ENCODE results near the gene PSMB3. TPM values are rescaled to one million over a fixed set of nuclear protein-coding genes. Genes with fewer than 3 reads are reported as not detected.

The PSMB3 gene
- total RNA-seq = 100 to 1,000 TPM; 262 to 294 TPM

- H3K36me3 Mint-ChIP-seq (ENCODE audit: low read depth) = peaks cover 28% of the 10 kb centered on the region
- H3K27me3 Mint-ChIP-seq = peaks cover 30% of the 10 kb centered on the region
- CTCF ChIA-PET = interaction anchor here (0.6 to 1.5 kb wide), 9 partner anchors 9 to 431 kb away, joined by 3 to 4 read pairs (median 3); no protein-coding TSS in a partner anchor
- H3K4me3 Mint-ChIP-seq = peak within 1 kb of the TSS; percentile 96
- POLR2A ChIA-PET = interaction anchor here (0.6 to 1.2 kb wide), 2 partner anchors 10 to 11 kb away, joined by 3 to 4 read pairs; no protein-coding TSS in a partner anchor
- no peaks in the 10 kb centered on the region for H3K9me3 Mint-ChIP-seq
- peak within 1 kb of the TSS; percentile 98 for H3K27ac Mint-ChIP-seq
- peak; percentile 99 for DNase-seq
- H3K4me1 Mint-ChIP-seq = peaks cover 45% of the 10 kb centered on the region
These were observed at the start of gene PSMB3 for GRCh38 chr17:38752308-38753070. Gene PSMB3 (plus strand): TSS chr17:38752741. CDS start chr17:38752827, 86 bp downstream.

GRCh38 chr17:38702916-38703741, 49.4 kb upstream of the PSMB3 start:
- Mint-ChIP-seq H3K4me3 (peak overlapping the region; percentile 93), H3K9me3 (no peaks in the 10 kb centered on the region), H3K4me1 (peaks cover 46% of the 10 kb centered on the region), H3K27ac (peak overlapping the region; percentile 98), H3K36me3 (ENCODE audit: low read depth) (peaks cover 20% of the 10 kb centered on the region), H3K27me3 (no peaks in the 10 kb centered on the region)
- ChIA-PET POLR2A (no interaction called here), CTCF (no interaction called here)
- DNase-seq = no peak

GRCh38 chr17:38703742-38704605, 48.6 kb upstream of the PSMB3 start:
- peak; percentile 79 for DNase-seq
- H3K27me3 Mint-ChIP-seq = no peaks in the 10 kb centered on the region
- POLR2A ChIA-PET = interaction anchor here (1.0 to 1.6 kb wide), 3 partner anchors 15 to 25 kb away, joined by 3 to 7 read pairs (median 3); no protein-coding TSS in a partner anchor
- CTCF ChIA-PET = interaction anchor here (1.1 to 1.6 kb wide), 3 partner anchors 12 to 25 kb away, joined by 3 to 7 read pairs (median 3); no protein-coding TSS in a partner anchor
- peak overlapping the region; percentile 98 for H3K27ac Mint-ChIP-seq
- peaks cover 47% of the 10 kb centered on the region for H3K4me1 Mint-ChIP-seq
- peak overlapping the region; percentile 93 for H3K4me3 Mint-ChIP-seq
- H3K36me3 Mint-ChIP-seq (ENCODE audit: low read depth) = peaks cover 25% of the 10 kb centered on the region
- no peaks in the 10 kb centered on the region for H3K9me3 Mint-ChIP-seq

DNA sequence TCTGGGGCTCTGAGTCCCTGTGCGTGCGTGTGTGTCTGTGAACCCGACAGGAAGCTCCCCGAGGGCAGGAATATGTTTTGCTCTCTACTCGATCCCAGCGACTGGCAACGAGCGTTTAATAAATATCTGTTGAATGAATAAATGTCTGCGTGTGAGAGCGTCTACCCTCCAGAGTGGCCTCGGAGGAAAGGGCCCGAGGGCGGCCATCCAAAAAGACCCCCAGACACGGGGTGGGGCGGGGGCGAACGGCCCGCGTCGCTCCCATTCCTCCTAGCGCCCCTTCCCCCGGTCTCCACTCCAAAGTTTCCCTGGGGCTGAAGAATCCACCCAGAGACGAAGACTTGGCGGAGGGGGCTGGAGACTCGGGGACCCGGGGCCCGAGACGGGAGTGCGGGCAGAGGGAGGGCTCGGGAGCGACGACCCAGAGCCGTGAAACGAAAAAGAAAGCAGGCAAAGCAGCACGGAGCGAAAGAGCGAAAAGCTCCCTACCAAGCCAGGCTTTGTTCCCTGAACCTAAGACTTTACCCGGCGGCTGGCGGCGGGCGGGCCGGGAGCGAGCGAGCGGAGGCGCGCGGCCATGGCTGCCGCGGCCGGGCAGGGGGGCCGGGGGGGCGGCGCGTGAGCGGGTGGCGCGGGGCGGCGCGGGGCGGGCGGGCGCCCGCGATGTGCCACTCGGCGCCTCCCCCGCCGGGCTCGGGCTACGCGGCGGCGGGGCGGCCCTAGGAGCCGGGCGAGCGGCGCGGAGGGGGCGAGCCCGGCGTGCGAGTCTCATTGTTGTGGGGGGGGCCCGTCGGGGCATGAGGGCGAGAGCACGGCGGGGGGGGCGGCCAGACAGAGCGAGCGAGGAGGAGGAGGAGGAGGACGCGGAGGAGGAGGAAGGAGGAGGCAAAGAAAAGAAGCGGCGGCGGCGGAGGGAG, 47.7 kb upstream of the PSMB3 start, which contains the start of gene MLLT6:
Gene MLLT6 (plus strand): TSS at position 668 of the 917 bp plus-strand sequence. CDS start 360 bp downstream, outside the sequence.
- POLR2A ChIA-PET = interaction anchor here (0.6 to 1.6 kb wide), 4 partner anchors 14 to 39 kb away, joined by 3 to 7 read pairs (median 4); no protein-coding TSS in a partner anchor
- H3K36me3 Mint-ChIP-seq (ENCODE audit: low read depth) = peaks cover 32% of the 10 kb centered on the region

GRCh38 chr17:38705523-38705802, 47.1 kb upstream of the PSMB3 start:
- Mint-ChIP-seq H3K4me1 (peaks cover 51% of the 10 kb centered on the region), H3K4me3 (peak overlapping the region; percentile 93), H3K27me3 (no peaks in the 10 kb centered on the region), H3K36me3 (ENCODE audit: low read depth) (peaks cover 38% of the 10 kb centered on the region), H3K27ac (peak overlapping the region; percentile 75), H3K9me3 (no peaks in the 10 kb centered on the region)
- no peak for DNase-seq
- ChIA-PET CTCF (interaction anchor here (1.4 to 1.9 kb wide), 4 partner anchors 10 to 29 kb away, joined by 3 to 8 read pairs (median 7); no protein-coding TSS in a partner anchor), POLR2A (interaction anchor here (0.6 to 1.6 kb wide), 3 partner anchors 13 to 40 kb away, joined by 3 to 7 read pairs (median 4); no protein-coding TSS in a partner anchor)

More for the DNA sequence above, 47.7 kb upstream of the PSMB3 start, which contains the start of gene MLLT6:
- CTCF ChIA-PET = interaction anchor here (1.1 to 1.6 kb wide), 3 partner anchors 11 to 24 kb away, joined by 3 to 7 read pairs (median 3); no protein-coding TSS in a partner anchor
- Mint-ChIP-seq H3K9me3 (no peaks in the 10 kb centered on the region), H3K4me1 (peaks cover 50% of the 10 kb centered on the region), H3K27ac (peak within 1 kb of the TSS; percentile 98), H3K4me3 (peak within 1 kb of the TSS; percentile 93), H3K27me3 (no peaks in the 10 kb centered on the region)
- peak; percentile 82 for DNase-seq

DNA sequence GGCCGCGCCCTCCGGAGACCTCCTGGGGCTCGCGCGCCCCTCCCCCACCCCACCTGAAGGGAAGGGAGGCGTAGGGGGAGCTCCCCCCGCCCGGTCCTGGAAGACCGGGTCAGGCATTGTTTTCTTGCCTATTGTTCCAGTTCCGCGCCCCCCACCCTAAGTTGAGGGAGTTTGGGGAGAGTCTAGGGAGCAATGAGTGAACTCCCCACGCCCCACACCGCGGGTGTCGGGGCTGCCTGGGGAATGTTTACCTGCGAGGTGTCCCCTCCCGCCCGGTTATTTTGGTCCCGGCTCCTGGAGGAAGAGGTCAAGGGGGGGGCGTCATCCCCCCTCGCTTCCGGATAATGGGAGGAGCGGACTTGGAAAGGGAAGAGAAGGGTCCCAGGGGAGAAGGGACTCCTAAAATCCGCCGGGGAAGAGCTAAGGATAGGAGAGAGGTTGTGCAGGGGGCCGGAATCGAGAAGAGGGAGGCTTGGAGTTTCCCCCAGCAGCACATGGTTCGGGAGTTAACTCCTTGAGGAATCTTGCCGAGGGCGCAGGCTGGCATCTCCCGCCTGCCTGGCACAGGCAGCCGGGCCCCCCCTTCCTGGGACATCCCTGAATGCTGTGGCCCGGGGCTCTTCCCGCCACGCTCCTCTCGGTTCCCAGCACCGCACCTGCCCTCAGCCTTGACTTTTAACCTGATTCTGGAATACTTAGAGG, 46.6 kb upstream of the PSMB3 start:
- CTCF ChIA-PET = interaction anchor here (1.9 kb wide), 3 partner anchors 10 to 29 kb away, joined by 7 to 10 read pairs (median 8); no protein-coding TSS in a partner anchor
- Mint-ChIP-seq H3K4me1 (peaks cover 54% of the 10 kb centered on the region), H3K9me3 (no peaks in the 10 kb centered on the region), H3K4me3 (peak overlapping the region; percentile 93), H3K36me3 (ENCODE audit: low read depth) (peaks cover 43% of the 10 kb centered on the region), H3K27ac (peak overlapping the region; percentile 86), H3K27me3 (no peaks in the 10 kb centered on the region)
- DNase-seq = peak; percentile 17
- POLR2A ChIA-PET = interaction anchor here (0.6 to 1.2 kb wide), 2 partner anchors 23 to 40 kb away, joined by 4 to 5 read pairs; no protein-coding TSS in a partner anchor

DNA sequence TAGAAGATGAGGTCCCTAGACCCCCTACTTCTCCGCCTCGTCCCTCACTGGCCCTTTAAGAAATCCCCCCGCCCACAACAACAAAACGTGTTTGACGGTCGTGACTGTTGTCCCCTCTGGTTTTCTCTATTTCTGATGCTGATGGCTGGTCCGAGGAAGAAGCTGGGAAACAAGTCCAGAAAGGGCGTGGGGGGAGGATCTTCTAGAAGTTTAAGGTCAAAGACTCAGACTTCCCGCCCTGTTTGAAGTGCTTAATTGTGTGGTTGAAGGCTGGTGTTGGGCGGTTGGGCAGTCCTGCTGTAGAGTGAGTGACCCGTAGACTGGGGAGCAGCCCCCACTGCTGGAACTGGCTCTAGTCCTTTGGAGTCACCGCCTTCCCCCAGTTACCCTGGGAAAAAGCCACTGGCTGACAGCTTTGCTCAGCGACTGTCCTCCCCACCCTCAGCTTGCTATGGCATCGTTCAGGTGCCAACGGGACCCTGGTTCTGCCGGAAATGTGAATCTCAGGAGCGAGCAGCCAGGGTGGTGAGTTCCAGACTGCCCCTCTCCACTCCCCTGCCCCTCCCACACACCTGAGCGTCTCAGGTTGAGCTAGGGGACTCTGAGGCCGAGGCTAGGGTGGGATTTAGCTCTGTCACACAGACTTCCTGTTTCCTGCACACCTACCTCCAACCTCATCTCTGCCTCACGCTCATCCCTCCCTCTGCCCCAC, 45.9 kb upstream of the PSMB3 start:
- peaks cover 54% of the 10 kb centered on the region for H3K4me1 Mint-ChIP-seq
- POLR2A ChIA-PET = interaction anchor here (1.2 kb wide), 1 partner anchor 22 kb away, joined by 5 read pairs; no protein-coding TSS in a partner anchor
- peak overlapping the region; percentile 93 for H3K4me3 Mint-ChIP-seq
- DNase-seq = peak; percentile 28
- H3K36me3 Mint-ChIP-seq (ENCODE audit: low read depth) = peaks cover 50% of the 10 kb centered on the region
- H3K27me3 Mint-ChIP-seq = no peaks in the 10 kb centered on the region
- H3K27ac Mint-ChIP-seq = peak overlapping the region; percentile 86
- CTCF ChIA-PET = interaction anchor here (0.6 to 1.9 kb wide), 8 partner anchors 9 to 447 kb away, joined by 3 to 10 read pairs (median 4); no protein-coding TSS in a partner anchor
- H3K9me3 Mint-ChIP-seq = no peaks in the 10 kb centered on the region

DNA sequence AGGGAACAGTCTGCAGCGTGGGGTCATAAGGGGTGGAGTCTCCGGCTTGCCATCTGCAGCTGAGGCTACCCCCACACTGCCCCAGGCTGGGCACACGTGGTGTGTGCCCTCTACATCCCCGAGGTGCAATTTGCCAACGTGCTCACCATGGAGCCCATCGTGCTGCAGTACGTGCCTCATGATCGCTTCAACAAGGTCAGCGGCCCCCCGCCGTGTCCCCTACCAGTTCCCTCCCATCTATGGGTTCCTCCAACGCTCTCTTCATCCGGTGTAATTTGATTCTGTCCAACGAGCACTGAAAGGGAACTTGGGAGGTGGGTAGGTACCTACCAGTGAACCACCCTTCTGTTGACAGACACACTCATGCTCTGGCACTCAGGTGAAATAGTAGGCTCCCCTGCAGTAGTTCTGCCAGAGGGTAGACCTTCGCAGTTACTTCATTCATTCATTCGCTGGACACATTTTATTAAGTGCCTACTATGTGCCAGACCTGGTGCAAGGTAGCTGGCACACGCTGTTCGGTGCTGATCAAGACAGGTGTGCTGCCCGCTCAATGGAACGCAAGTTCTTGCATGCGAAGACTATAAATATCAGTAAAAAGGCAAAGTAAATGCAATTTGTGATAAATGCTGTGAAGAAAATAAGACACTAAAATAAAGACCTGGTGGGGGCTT, 44.7 kb upstream of the PSMB3 start:
- Mint-ChIP-seq H3K9me3 (no peaks in the 10 kb centered on the region), H3K36me3 (ENCODE audit: low read depth) (peaks cover 58% of the 10 kb centered on the region), H3K4me3 (peak overlapping the region; percentile 93), H3K27ac (peak overlapping the region; percentile 11), H3K4me1 (peaks cover 58% of the 10 kb centered on the region), H3K27me3 (no peaks in the 10 kb centered on the region)
- ChIA-PET POLR2A (interaction anchor here (0.5 kb wide), 1 partner anchor 1768 kb away, joined by 3 read pairs; no protein-coding TSS in a partner anchor), CTCF (interaction anchor here (0.6 to 1.9 kb wide), 3 partner anchors 20 to 87 kb away, joined by 3 to 10 read pairs (median 3); no protein-coding TSS in a partner anchor)
- no peak for DNase-seq

GRCh38 chr17:38709104-38709820, 43.3 kb upstream of the PSMB3 start:
- Mint-ChIP-seq H3K27me3 (no peaks in the 10 kb centered on the region), H3K36me3 (ENCODE audit: low read depth) (peaks cover 67% of the 10 kb centered on the region), H3K4me3 (no peak overlapping the region), H3K27ac (peak overlapping the region; percentile 2), H3K9me3 (no peaks in the 10 kb centered on the region), H3K4me1 (peaks cover 64% of the 10 kb centered on the region)
- ChIA-PET POLR2A (no interaction called here), CTCF (interaction anchor here (1.1 to 1.9 kb wide), 3 partner anchors 10 to 33 kb away, joined by 3 to 6 read pairs (median 4); no protein-coding TSS in a partner anchor)
- no peak for DNase-seq

All from activated CD4-positive, alpha-beta T cell treated with anti-CD3 and anti-CD28 coated beads, Interleukin-2, amount 10 ng/mL, durations not matched to agents 7 days and 5 days (primary cell).